ENCODE measurements around the gene SLC12A1.

DNA sequence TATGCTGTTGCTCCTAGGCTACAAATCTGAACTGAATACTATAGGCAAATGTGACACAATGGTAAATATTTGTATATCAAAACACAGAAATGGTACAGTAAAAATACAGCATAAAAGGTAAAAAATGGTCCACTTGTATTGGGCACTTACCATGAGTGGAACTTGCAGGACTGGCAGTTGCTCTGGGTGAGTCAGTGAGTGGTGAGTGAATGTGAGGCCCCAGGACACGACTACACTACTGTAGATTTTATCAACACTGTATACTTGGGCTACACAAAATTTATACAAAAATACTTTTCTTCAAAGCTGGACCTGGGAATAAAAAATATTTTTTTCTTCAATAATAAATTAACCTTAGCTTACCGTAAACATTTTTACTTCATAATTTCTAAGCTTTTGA lies 83.5 kb downstream of the SLC12A1 start:
- TF ChIP-seq, protein P1, sequence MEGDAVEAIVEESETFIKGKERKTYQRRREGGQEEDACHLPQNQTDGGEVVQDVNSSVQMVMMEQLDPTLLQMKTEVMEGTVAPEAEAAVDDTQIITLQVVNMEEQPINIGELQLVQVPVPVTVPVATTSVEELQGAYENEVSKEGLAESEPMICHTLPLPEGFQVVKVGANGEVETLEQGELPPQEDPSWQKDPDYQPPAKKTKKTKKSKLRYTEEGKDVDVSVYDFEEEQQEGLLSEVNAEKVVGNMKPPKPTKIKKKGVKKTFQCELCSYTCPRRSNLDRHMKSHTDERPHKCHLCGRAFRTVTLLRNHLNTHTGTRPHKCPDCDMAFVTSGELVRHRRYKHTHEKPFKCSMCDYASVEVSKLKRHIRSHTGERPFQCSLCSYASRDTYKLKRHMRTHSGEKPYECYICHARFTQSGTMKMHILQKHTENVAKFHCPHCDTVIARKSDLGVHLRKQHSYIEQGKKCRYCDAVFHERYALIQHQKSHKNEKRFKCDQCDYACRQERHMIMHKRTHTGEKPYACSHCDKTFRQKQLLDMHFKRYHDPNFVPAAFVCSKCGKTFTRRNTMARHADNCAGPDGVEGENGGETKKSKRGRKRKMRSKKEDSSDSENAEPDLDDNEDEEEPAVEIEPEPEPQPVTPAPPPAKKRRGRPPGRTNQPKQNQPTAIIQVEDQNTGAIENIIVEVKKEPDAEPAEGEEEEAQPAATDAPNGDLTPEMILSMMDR (IDR thresholded peaks at IDR 0.05): no peak
- no peak for TF ChIP-seq EP300 (IDR thresholded peaks at IDR 0.05)
